Endothelial cell of umbilical vein (primary cell): Measurements from ENCODE around the gene FBXL2. TPM values are rescaled to one million over a fixed set of nuclear protein-coding genes. Genes with fewer than 3 reads are reported as not detected.

ENCODE experiments used
- BruUV-seq: library from RNA; stranded (reverse); fragments of 400-500 nt; replicated peaks from 2 replicates; lab custom pipeline; 2021; lab: Mats Ljungman, UMichigan
- CTCF ChIA-PET: fragments of 300-600, 350-600 bp; sonication (Branson Sonifier 250); formaldehyde crosslinking; loops from one replicate; lab custom pipeline; 2021; ENCODE audit warnings: antibody characterized with exemption, inconsistent platforms; lab: Charles Lee
- POLR2A ChIA-PET: fragments of 300-600, 350-600 bp; sonication (Branson Sonifier 250); formaldehyde crosslinking; loops from one replicate; lab custom pipeline; 2021; ENCODE audit warnings: antibody characterized with exemption, inconsistent platforms; lab: Charles Lee
- DNase-seq: peaks from one replicate; pipeline ENCODE4 v3.0.0-alpha.2; 2011; ENCODE audit warnings: low read depth, low spot score
- FAIRE-seq: peaks from 2 replicates; lab custom pipeline; 2011; peaks lifted over from hg19 to GRCh38; lab: Jason Lieb, UNC
- H2AFZ ChIP-seq: 2 replicates; pipeline ENCODE4 v1.6.0; 2012; ENCODE audit warnings: low read depth, low read length, control low read depth, inconsistent platforms
- H3K27ac ChIP-seq: 2 replicates; pipeline ENCODE4 v1.5.1; 2011; ENCODE audit warnings: low read depth, mild to moderate bottlenecking, control low read depth, low read length, moderate library complexity; ENCODE audit not compliant: insufficient read depth
- H3K27me3 ChIP-seq, 2 experiments: 2 replicates each; pipeline versions ENCODE4 v1.6.0 to v1.6.1; 2011; ENCODE audit warnings: low read length in 2 of 2, mixed read lengths in 1 of 2; ENCODE audit not compliant: control insufficient read depth in 2 of 2, insufficient read depth in 2 of 2
- H3K36me3 ChIP-seq, 2 experiments: 2 replicates in 1 of 2; 3 replicates in 1 of 2; pipeline ENCODE4 v1.5.1; 2011; ENCODE audit warnings: low read length in 2 of 2, mild to moderate bottlenecking in 1 of 2, moderate library complexity in 1 of 2; ENCODE audit not compliant: control insufficient read depth in 2 of 2, insufficient read depth in 2 of 2; ENCODE audit errors: extremely low read depth in 1 of 2
- H3K4me1 ChIP-seq: 3 replicates; pipeline ENCODE4 v1.5.1; 2011; ENCODE audit warnings: mild to moderate bottlenecking, low read length; ENCODE audit not compliant: control insufficient read depth, insufficient read depth; ENCODE audit errors: extremely low read depth
- H3K4me2 ChIP-seq: 2 replicates; pipeline ENCODE4 v1.6.1; 2011; ENCODE audit warnings: low read length, control low read depth, mixed read lengths; ENCODE audit not compliant: insufficient read depth
- H3K4me3 ChIP-seq, 3 experiments: fragments of 200-600 bp in 1 of 3; sonication (generic), shearing (Covaris generic) in 1 of 3; replicated peaks in 1 of 3; 2 replicates each; pipeline ENCODE4 v1.5.1; 2011 to 2016; ENCODE audit warnings: control low read depth in 3 of 3, low read length in 3 of 3, mild to moderate bottlenecking in 2 of 3, inconsistent platforms in 1 of 3, low read depth in 1 of 3, moderate library complexity in 1 of 3; ENCODE audit not compliant: insufficient read depth in 1 of 3
- H3K79me2 ChIP-seq: 2 replicates; pipeline ENCODE4 v1.6.0; 2012; ENCODE audit warnings: low read length, inconsistent platforms; ENCODE audit not compliant: control insufficient read depth, insufficient read depth
- H3K9ac ChIP-seq: replicated peaks from 2 replicates; pipeline ENCODE3; 2011; ENCODE audit warnings: low read length, control low read depth; ENCODE audit not compliant: insufficient read depth; ENCODE audit errors: extremely low read depth
- H3K9me1 ChIP-seq: replicated peaks from 3 replicates; pipeline ENCODE4 v1.6.0; 2011; ENCODE audit warnings: mild to moderate bottlenecking, low read length; ENCODE audit not compliant: control insufficient read depth, insufficient read depth; ENCODE audit errors: extremely low read depth
- H3K9me3 ChIP-seq: replicated peaks from 2 replicates; pipeline ENCODE4 v1.5.1; 2012; ENCODE audit warnings: low read length, inconsistent platforms; ENCODE audit not compliant: control insufficient read depth, insufficient read depth
- H4K20me1 ChIP-seq: replicated peaks from 2 replicates; pipeline ENCODE3; 2011; ENCODE audit warnings: mild to moderate bottlenecking, low read length; ENCODE audit not compliant: control insufficient read depth, insufficient read depth; ENCODE audit errors: extremely low read depth
- EZH2 ChIP-seq: IDR thresholded peaks from 2 replicates; pipeline ENCODE4 v1.6.1; 2012; ENCODE audit warnings: borderline replicate concordance, low read depth, mild to moderate bottlenecking, moderate library complexity, low read length, inconsistent platforms; ENCODE audit not compliant: severe bottlenecking
- FOS ChIP-seq: IDR thresholded peaks from 2 replicates; pipeline ENCODE4 v1.6.1; 2011; ENCODE audit warnings: mild to moderate bottlenecking, low read length, moderate library complexity, borderline replicate concordance; ENCODE audit not compliant: insufficient read depth
- GATA2 ChIP-seq: IDR thresholded peaks from 2 replicates; pipeline ENCODE4 v1.7.0; 2011; ENCODE audit warnings: low read depth, mild to moderate bottlenecking, moderate library complexity, mixed read lengths, low read length; ENCODE audit not compliant: insufficient read length, insufficient read depth
- JUN ChIP-seq: IDR thresholded peaks from 2 replicates; pipeline ENCODE4 v1.6.1; 2011; ENCODE audit warnings: borderline replicate concordance, low read depth; ENCODE audit not compliant: insufficient read length, insufficient read depth
- MYC ChIP-seq: IDR thresholded peaks from one replicate; pipeline ENCODE4 v1.6.1; 2011; ENCODE audit warnings: mild to moderate bottlenecking, low read depth, low read length
- POLR2A ChIP-seq: IDR thresholded peaks from 2 replicates; pipeline ENCODE4 v1.6.1; 2012; ENCODE audit warnings: low read depth, mild to moderate bottlenecking, control low read depth, low read length
- POLR2AphosphoS5 ChIP-seq: IDR thresholded peaks from 2 replicates; pipeline ENCODE4 v1.6.1; 2012; ENCODE audit warnings: low read depth, mild to moderate bottlenecking, control low read depth, low read length, moderate library complexity; ENCODE audit not compliant: insufficient read depth
- dilution Hi-C: fragments of 300-500 bp; cut with MboI; formaldehyde crosslinking; loops from one replicate; pipeline ENCODE4 v1.15.0; 2019; ENCODE audit warnings: low sequenced_read_pairs; ENCODE audit not compliant: extremely low pct_ligation_motif_present
- intact Hi-C: fragments of 100-400 bp; cut with micrococcal nuclease; formaldehyde crosslinking; loops from one replicate; pipeline ENCODE4 v1.10.0; 2022
- polyA plus RNA-seq, 4 experiments: library from polyadenylated mRNA; depleted of rRNA in 3 of 4; stranded (reverse) in 3 of 4; unstranded in 1 of 4; fragments of >200 nt; gene quantifications; 2 replicates each; pipeline versions ENCODE4 v1.2.1 to v1.2.3, GENCODE V29; 2011 to 2012; ENCODE audit warnings: missing spikeins in 1 of 4
- total RNA-seq: library from RNA; stranded (reverse); gene quantifications from 2 replicates; pipeline ENCODE4 v1.2.3, GENCODE V29; 2021
- TF ChIP-seq, protein P1 (sequence below): IDR thresholded peaks from 2 replicates; pipeline ENCODE4 v1.6.1; 2011; ENCODE audit not compliant: insufficient read depth, insufficient read length

The FBXL2 gene
- total and polyA plus RNA-seq, 2 donors (not counting 3 experiments of a cell fraction or from before 2014, with no cell fraction given): 21.7 to 44.7 TPM

DNA sequence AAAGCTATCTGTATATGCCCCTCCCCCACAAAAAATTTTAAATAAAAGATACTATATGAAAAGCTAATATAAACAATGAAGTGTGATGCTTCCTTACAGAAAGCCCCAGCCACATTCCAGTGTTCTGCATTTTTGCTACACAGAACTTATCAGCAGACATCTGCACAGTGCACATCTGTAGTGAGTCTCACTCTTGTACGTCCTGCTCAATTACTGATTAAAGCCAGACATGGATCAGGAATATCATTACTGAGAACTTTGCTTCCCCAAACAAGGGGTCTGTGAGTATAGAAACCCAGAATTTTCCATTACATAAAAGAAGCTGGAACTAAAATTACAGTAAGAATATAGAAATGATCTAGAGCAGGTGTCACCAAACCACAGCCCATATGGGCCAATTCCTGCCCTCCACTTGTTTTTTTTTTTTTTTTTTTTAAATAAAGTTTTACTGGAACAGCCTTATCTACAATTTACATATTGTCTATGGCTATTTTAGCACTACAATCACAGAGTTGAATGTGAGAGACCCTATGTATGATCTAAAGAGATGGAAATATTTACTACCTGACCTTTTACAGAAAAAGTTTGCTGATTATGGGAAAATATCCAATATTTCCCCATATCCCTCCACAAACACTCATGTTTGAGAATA lies 117.3 kb downstream of the FBXL2 start:
- no TSS peak for BruUV-seq
- Histone ChIP-seq H3K27ac (no peak overlapping the region), H3K79me2 (peaks cover 12% of the 10 kb centered on the region), H3K9me3 (no peaks in the 10 kb centered on the region), H3K27me3 (no peaks in the 10 kb centered on the region), H4K20me1 (no peaks in the 10 kb centered on the region), H3K36me3 (peaks cover 22 to 55% of the 10 kb centered on the region in 2 experiments), H3K9me1 (no peaks in the 10 kb centered on the region), H2AFZ (no peak overlapping the region), H3K9ac (no peak overlapping the region), H3K4me2 (no peak overlapping the region), H3K4me1 (peaks cover 29% of the 10 kb centered on the region), H3K4me3 (no peak overlapping the region)
- CTCF ChIA-PET: interaction anchor here (0.9 to 1.4 kb wide), 5 partner anchors 22 to 393 kb away, joined by 3 to 5 read pairs (median 4); no protein-coding TSS in a partner anchor
- intact Hi-C loops: loop anchor here (5.0 kb wide), 1 partner anchor 323 kb away; the partner anchor contains the start of gene CLASP2
- TF ChIP-seq GATA2 (no peak), FOS (no peak), MYC (no peak), POLR2A (no peak), EZH2 (no peak), POLR2AphosphoS5 (no peak), JUN (no peak)
- TF ChIP-seq, protein P1, sequence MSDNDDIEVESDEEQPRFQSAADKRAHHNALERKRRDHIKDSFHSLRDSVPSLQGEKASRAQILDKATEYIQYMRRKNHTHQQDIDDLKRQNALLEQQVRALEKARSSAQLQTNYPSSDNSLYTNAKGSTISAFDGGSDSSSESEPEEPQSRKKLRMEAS: no peak
- no peak for FAIRE-seq
- POLR2A ChIA-PET: no interaction called here
- dilution Hi-C loops: no loop called here
- DNase-seq: no peak
